SK-N-DZ (cell line): ENCODE data around the gene ZBTB1.
"Not testable (repeated sequence)": the region's sequence is repeated elsewhere in the genome, so short reads cannot be mapped to it uniquely, and the experiment has no call there.

Experiments used
- DNase-seq: peaks from one replicate; pipeline ENCODE4 v3.0.0-alpha.2; 2015; ENCODE audit warnings: low spot score

Gene ZBTB1

DNA sequence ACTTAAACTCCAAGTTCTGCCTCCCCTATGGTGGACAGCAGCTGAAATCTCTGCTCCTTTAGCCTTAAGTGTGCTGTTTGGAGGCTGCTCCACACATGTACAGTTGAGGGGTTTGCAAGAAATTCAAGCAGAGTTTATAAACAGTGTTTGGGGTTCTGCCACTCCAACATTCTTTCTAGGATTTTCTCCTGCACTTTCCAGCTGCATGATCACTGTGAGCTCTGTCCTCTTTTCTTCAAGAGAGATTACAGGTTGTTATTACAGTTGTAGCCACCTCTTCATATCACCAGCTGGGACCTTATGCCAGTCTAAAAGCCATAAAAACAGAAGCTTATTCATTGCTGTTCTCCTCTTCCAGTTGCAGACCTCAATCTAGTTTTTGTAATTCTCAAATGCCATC lies 9.3 kb upstream of the ZBTB1 start:
- no peak for DNase-seq

- DNase-seq, result no peak
Measured at GRCh38 chr14:64496764-64497163, 7.8 kb upstream of the ZBTB1 start.

GRCh38 chr14:64500088-64500487 lies 4.5 kb upstream of the ZBTB1 start:
- DNase-seq, result no peak

DNA sequence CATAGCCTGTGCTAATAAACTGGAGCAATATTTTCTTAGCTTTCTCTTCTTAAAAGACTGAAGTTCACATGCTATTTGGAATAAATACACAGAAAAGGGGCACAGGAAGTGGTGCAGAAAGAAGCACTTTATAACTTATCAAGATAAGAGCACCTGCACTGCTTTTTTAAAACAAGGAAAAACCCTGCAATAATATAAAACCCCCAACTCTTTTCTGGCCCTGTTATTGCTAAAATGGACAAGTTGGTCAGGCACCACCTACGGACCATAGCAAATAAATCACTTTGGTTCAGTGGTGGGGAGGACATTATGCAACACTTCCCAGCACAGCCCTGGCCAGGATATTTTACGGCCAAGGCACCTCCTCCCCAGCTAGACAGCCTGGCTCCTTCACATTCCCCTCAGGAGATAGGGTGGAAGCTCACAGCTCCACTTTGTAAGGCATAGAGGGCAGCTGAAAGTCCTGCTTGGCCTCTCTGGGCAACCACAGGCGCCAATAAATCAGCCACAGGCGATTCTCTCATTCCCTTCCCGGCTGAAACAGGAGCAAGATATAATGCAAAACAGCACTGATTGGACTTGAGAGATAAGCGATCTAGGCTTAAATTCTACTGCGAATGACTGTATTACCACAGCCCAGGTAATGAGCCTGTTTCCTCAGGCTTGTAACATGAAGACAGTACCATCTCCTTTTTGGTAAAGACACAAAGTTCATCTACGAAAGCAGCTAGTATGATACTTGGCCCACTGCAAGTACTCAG lies 3.0 kb upstream of the ZBTB1 start:
- DNase-seq, result peak; percentile 72

GRCh38 chr14:64502456-64502855 lies 2.1 kb upstream of the ZBTB1 start:
- DNase-seq, result peak; percentile 16

DNA sequence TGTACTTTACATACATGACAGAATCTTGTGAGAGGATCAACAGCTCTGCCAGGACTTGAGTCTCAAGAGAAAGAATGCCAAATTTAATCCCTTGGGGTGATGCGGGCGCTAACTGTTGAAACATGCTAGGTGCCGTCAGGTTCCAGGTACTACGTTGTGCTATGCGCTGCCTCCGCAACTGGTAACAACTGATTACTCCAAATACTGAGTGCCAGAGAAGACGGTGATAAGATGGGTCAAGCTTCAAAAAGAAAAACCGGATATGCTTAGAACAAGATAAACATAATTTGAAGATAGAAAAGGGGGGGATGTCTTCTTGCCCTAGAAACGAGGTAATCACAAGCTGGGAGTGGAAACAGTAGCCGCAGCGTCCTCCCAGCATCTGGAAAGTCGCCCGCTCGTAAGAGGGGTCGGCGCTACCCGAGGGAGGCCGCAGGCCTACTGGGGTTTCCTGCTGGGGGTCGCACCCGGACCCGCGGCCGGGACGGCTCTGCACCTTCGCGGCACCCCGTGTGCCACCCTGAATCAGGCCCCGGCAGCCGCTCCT lies 1.6 kb upstream of the ZBTB1 start:
- DNase-seq, result peak; percentile 26

GRCh38 chr14:64503434-64504309 lies 898 bp upstream of the ZBTB1 start, which contains the start of gene ZBTB25:
TSS of gene ZBTB25 (minus strand) at chr14:64503838. CDS start at chr14:64490533, 13,305 bp downstream.
- peak; percentile 95 for DNase-seq

DNA sequence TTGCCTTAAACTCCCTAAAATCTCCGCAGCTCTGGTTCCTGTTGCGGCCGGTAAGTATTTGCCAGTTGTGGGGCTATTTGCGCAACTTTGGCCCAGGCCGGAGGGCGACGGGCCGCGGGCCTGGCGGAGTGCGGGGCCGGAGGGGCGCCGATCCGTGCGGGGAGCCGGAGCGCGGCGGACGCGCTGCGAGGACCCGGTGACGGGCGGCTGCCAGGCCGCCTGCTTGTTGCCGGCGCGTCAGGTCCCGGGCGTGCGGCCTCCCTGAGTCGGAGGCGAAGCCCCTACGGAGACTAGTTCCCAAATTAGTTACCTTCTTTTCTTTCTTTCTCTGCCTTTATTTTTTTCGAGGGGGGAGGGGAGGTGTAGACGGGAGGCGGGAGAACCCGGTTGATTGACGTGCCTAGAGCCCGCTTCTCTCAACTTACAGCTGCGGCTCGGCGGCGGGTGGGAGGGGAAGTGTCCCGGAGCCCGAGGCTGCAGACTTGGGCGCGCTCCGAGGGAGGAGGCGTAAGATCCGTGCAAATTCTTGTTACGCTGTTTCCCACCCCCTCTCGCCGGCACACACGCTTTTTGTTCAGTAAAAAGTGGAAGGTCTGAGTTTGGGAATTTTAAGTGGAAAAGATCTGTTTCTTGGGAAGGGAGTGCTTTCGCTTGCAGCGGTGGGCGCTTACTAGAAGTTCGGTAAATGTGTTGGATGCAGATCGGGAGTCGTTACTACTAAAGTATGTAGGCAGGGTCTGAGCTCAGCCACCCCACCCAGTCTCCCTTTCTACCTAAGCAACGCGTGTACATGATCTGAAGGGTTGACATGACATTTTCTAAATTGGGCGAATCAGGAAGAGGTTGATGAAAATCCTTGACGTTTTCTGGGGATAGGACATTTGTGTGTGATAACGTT lies 576 bp downstream of the ZBTB1 start:
- peak; percentile 76 for DNase-seq

- no peak for DNase-seq
Measured at GRCh38 chr14:64506721-64507120, 2.2 kb downstream of the ZBTB1 start.

GRCh38 chr14:64507376-64508156 lies 3.0 kb downstream of the ZBTB1 start:
- DNase-seq, result no peak

- DNase-seq, result no peak
Measured at GRCh38 chr14:64508215-64508776, 3.7 kb downstream of the ZBTB1 start.

DNA sequence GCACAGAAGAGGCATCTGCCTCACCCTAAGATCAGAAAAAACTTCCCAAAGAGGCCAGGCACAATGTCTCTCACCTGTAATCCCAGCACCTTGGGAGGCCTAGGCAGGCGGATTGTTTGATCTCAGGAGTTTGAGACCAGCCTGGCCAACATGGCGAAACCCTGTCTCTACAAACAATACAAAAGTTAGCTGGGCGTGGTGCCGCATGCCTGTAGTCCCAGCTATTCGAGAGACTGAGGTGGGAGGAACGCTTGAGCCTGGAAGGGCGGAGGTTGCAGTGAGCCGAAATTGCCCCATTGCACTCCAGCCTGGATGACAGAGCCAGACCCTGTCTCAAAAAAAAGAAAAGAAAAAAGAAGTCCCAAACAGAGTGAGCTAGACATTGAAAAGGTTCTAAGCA lies 4.5 kb downstream of the ZBTB1 start:
- DNase-seq, result no peak

GRCh38 chr14:64510825-64511671 lies 6.5 kb downstream of the ZBTB1 start:
- DNase-seq, result peak; percentile 57

DNA sequence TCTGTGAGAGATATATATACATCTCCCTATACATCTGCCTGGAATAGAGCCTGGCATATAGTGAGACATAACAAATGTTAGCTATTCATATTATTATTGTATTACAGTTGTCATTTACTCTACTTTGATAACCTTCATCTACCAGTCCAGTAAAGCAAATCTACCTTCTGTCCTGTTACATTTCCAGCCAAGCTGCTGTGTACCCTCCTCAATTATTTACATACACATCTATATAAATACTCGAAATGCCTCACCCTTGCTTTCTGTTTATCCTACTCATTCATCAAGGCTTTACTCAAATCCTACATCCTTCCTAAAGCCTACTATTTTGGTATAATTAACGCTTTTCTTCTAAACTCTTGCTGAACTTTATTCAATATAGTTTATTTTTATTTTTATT lies 8.7 kb downstream of the ZBTB1 start:
- DNase-seq, result no peak

DNA sequence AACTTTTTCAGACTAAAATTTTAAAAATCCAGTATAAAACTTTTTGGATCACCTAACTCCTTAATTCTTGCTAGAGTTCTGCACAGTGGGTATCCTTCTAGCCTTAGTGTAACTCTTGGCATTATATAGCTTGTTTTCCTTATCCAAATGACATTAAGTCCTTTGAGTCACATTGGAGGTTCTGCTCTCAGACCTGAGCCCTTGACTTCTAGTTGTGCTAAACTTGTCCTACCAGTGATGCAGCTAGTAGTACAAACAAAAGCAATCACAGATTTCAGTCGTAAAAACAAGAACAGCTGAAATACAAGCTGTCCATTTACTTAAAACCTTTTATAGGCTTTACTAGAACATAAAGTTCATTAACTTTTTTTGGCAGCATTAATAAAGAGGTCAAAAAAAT lies 10.5 kb downstream of the ZBTB1 start:
- DNase-seq, result no peak

DNA sequence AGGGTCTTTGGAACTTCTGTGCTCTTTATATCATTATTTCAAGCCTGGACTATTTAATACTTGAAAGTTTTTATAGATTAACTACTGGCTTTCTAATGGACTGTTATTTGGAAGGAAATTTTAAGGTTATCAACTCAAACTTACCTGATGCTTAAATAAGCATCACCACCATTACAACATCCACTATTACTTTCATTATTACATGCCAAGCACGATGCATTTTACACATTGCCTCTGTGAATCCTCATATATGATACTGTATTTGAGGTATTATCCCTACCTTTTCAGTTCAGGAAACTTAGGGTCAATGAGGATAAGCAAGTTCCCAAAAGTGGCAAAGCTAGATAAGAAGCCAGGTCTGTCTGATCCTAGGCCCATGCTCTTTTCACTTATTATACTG lies 12.4 kb downstream of the ZBTB1 start:
- no peak for DNase-seq

GRCh38 chr14:64517667-64518066 lies 13.1 kb downstream of the ZBTB1 start:
- not testable (repeated sequence) for DNase-seq

- DNase-seq, result no peak
Measured at GRCh38 chr14:64518229-64518628, 13.7 kb downstream of the ZBTB1 start.

DNA sequence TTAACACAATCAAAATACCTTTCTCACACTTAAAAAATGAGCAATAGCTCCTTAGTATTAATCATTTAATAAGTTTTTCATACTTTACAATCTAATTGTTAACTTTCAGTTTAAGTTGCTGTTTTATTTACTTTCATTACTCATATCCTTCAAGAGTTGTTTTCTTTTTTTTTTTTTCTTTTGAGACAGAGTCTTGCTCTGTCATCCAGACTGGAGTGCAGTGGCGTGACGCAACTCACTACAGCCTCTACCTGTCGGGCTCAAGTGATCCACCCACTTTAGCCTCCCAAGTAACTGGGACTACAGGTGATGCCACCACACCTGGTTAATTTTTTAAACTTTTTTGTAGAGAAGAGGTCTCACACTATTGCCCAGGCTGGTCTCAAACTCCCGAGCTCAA lies 16.1 kb downstream of the ZBTB1 start:
- DNase-seq, result no peak
